Colonic mucosa (tissue), 4 donors: Measurements from ENCODE around the gene SMAD3. TPM values are rescaled to one million over a fixed set of nuclear protein-coding genes. Genes with fewer than 3 reads are reported as not detected.
A peak's percentile ranks its signal among the peaks of the same experiment; 100 is the strongest.

ENCODE experiments used
- DNase-seq: peaks from one replicate; pipeline ENCODE4 v3.0.0-alpha.2; 2020
- H3K27ac ChIP-seq: fragments of 200-600 bp; one replicate; pipeline ENCODE4 v1.8.0; 2021
- H3K27me3 ChIP-seq: fragments of 200-600 bp; one replicate; pipeline ENCODE4 v1.8.0; 2021
- H3K36me3 ChIP-seq: fragments of 200-600 bp; one replicate; pipeline ENCODE4 v1.8.0; 2021
- H3K4me1 ChIP-seq: fragments of 200-600 bp; one replicate; pipeline ENCODE4 v1.8.0; 2021; ENCODE audit warnings: mild to moderate bottlenecking
- H3K4me3 ChIP-seq: fragments of 200-600 bp; one replicate; pipeline ENCODE4 v1.8.0; 2021
- H3K9ac ChIP-seq, 2 donors: one replicate each; pipeline ENCODE4 v1.7.0; 2013; ENCODE audit warnings: control low read depth in 2 of 2, low read depth in 2 of 2, low read length in 2 of 2
- H3K9me3 ChIP-seq: fragments of 200-600 bp; one replicate; pipeline ENCODE4 v1.8.0; 2021
- CTCF ChIP-seq: fragments of 200-600 bp; IDR thresholded peaks from one replicate; pipeline ENCODE4 v1.8.0; 2022; ENCODE audit warnings: antibody characterized with exemption, mild to moderate bottlenecking
- intact Hi-C: fragments of 100-400 bp; cut with DNase I; formaldehyde crosslinking; loops from one replicate; pipeline ENCODE4 v1.14.1; 2022
- total RNA-seq, 2 donors: library from RNA; stranded (reverse); fragmentation: NEBNext Ultra II Directional in 1 of 2; extraction: Animal tissue kit (Norgen Biotek cat#: 25700) in 1 of 2; gene quantifications; one replicate each; pipeline ENCODE4 v1.2.1, GENCODE V29; 2021
- donor health status: healthy.
- donor health status: DM: no; HTN: no; CAD: no.
- donor health status: DM: no; HTN: no; CAD: no.

SMAD3 gene
- total RNA-seq, 2 donors from 2014 or later = 38.6 to 62.1 TPM

GRCh38 chr15:67059127-67059553, 6.3 kb upstream of the SMAD3 start:
- no peak overlapping the region for H3K4me3 ChIP-seq
- H3K4me1 ChIP-seq = peaks cover 15% of the 10 kb centered on the region
- TF ChIP-seq CTCF = no peak
- intact Hi-C loops = loop anchor here (10.0 kb wide), 1 partner anchor 114 kb away; no protein-coding TSS in a partner anchor
- H3K27me3 ChIP-seq = no peaks in the 10 kb centered on the region
- no peaks in the 10 kb centered on the region for H3K9me3 ChIP-seq
- peak overlapping the region in 1 of 2 donors; percentile 62 for H3K9ac ChIP-seq
- no peak overlapping the region for H3K27ac ChIP-seq
- peak; percentile 73 for DNase-seq
- no peaks in the 10 kb centered on the region for H3K36me3 ChIP-seq

DNA sequence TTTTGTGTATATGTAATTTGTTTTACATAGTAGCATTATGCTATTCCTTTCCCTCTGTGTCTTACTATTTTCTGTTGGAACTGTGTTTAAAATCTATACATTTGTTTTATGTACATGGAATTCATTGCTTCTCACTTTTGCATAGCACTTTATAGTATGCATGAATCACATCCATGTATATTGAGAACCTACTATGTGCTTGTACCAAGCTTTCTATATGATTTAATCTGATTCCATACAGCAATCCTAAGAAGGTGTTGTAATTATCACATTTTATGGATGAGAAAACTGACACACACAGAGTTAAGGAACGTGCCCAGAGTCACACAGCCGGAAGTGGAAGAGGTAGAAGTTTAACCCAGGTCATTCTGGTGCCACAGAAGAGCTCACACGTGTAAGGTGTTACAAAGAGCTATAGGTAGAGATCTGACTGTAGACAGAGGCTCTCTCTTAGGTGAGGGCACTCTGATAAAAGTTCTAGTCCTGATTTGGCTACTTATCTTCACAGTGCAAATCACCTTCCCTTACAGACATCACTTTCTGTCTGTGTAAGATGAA, 3.5 kb upstream of the SMAD3 start:
- Histone ChIP-seq H3K27ac (peak overlapping the region; percentile 96), H3K27me3 (no peaks in the 10 kb centered on the region), H3K9me3 (no peaks in the 10 kb centered on the region), H3K9ac (peak overlapping the region in 1 of 2 donors; percentile 46), H3K4me1 (peaks cover 15% of the 10 kb centered on the region), H3K36me3 (no peaks in the 10 kb centered on the region), H3K4me3 (no peak overlapping the region)
- DNase-seq = peak; percentile 88
- TF ChIP-seq CTCF = no peak
- intact Hi-C loops = no loop called here

- intact Hi-C loops = no loop called here
- Histone ChIP-seq H3K4me3 (no peak overlapping the region), H3K9ac (peak overlapping the region; percentile 37 to 89), H3K27me3 (no peaks in the 10 kb centered on the region), H3K4me1 (peaks cover 15% of the 10 kb centered on the region), H3K9me3 (no peaks in the 10 kb centered on the region), H3K27ac (peak overlapping the region; percentile 96), H3K36me3 (no peaks in the 10 kb centered on the region)
- TF ChIP-seq CTCF = no peak
- peak; percentile 65 for DNase-seq
Observed at GRCh38 chr15:67062369-67062985, 2.9 kb upstream of the SMAD3 start.

DNA sequence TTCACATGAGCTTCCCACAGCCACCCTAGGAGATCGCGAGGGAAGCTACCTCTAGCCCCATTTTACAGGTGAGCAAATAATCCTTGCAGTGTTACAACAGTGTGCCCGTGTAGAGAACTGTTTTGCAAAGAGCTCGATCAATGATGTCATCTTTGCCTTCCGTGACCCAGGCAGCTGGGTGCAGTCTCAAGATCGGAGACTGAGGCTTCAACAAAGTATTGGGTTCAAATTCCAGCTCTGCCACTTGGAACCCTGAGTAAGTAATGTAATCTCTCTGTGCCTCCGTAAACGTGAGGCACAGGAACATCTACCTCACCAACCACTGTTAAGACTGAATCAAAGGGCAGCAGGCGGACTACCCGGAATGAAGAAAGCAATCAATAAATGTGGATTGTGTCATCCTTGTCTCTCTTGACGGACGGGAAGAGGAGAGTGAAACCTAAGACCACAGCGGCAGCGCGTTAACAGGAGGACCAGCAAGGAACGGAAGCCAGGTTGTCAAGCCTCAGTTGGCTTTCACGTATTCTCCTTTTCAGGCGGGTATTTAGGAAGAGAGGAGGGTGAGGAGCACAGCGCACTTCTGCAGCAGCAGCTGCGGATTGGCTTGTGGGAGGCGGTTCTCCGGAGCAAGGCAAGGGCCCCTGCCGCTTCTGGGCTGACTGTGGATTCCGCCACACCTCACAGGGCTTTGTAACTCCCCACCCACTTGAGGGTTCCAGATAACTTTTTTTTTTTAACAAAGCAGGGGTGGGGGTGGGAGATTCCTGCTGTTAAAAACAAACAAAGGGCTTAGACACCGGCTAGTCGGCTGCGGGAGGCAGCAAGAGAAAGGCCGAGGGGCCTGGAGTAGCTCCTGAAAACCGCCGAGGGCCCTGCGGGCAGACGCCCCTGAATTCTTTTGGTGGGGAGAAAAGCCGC, 1.5 kb upstream of the SMAD3 start:
- no peak for TF ChIP-seq CTCF
- intact Hi-C loops = no loop called here
- H3K27me3 ChIP-seq = no peaks in the 10 kb centered on the region
- no peaks in the 10 kb centered on the region for H3K9me3 ChIP-seq
- H3K27ac ChIP-seq = peak overlapping the region; percentile 96
- H3K36me3 ChIP-seq = no peaks in the 10 kb centered on the region
- peak overlapping the region; percentile 1 for H3K4me3 ChIP-seq
- DNase-seq = peak; percentile 76
- H3K9ac ChIP-seq = peak overlapping the region; percentile 16 to 89
- peaks cover 24% of the 10 kb centered on the region for H3K4me1 ChIP-seq

GRCh38 chr15:67064607-67065530, 533 bp upstream of the SMAD3 start:
- Histone ChIP-seq H3K4me1 (peaks cover 24% of the 10 kb centered on the region), H3K36me3 (no peaks in the 10 kb centered on the region)
- intact Hi-C loops = no loop called here

More at GRCh38 chr15:67064607-67065530, 533 bp upstream of the SMAD3 start:
- peak; percentile 70 for DNase-seq
- peak overlapping the region; percentile 87 to 89 for H3K9ac ChIP-seq
- H3K4me3 ChIP-seq = peak overlapping the region; percentile 51
- no peaks in the 10 kb centered on the region for H3K9me3 ChIP-seq
- no peaks in the 10 kb centered on the region for H3K27me3 ChIP-seq
- no peak for TF ChIP-seq CTCF
- peak overlapping the region; percentile 96 for H3K27ac ChIP-seq
